GM12864 (cell line): ENCODE results near the gene SOX6.

Experiments
- DNase-seq: peaks from one replicate; pipeline ENCODE4 v3.0.0-alpha.2; 2011; ENCODE audit warnings: low read depth
- H3K4me3 ChIP-seq: 2 replicates; pipeline ENCODE4 v1.5.1; 2011; ENCODE audit warnings: mild to moderate bottlenecking, low read depth, low read length, control low read depth
- CTCF ChIP-seq: IDR thresholded peaks from 2 replicates; pipeline ENCODE4 v1.5.1; 2011; ENCODE audit warnings: low read depth, mild to moderate bottlenecking, moderate library complexity, low read length, control low read depth, inconsistent platforms; ENCODE audit errors: missing control alignments

SOX6 gene

GRCh38 chr11:16367252-16367651 lies 10.9 kb upstream of the SOX6 start:
- no peak overlapping the region for H3K4me3 ChIP-seq
- no peak for DNase-seq
- no peak for TF ChIP-seq CTCF

- no peak for TF ChIP-seq CTCF
Measured at GRCh38 chr11:16365581-16366228, 9.4 kb upstream of the SOX6 start.

GRCh38 chr11:16364254-16364653 lies 7.9 kb upstream of the SOX6 start:
- DNase-seq, result no peak
- H3K4me3 ChIP-seq, result no peak overlapping the region
- no peak for TF ChIP-seq CTCF

More at GRCh38 chr11:16365581-16366228, 9.4 kb upstream of the SOX6 start:
- H3K4me3 ChIP-seq, result no peak overlapping the region
- DNase-seq, result no peak

- TF ChIP-seq CTCF, result no peak
- no peak overlapping the region for H3K4me3 ChIP-seq
- no peak for DNase-seq
Measured at GRCh38 chr11:16363706-16364105, 7.4 kb upstream of the SOX6 start.

- no peak overlapping the region for H3K4me3 ChIP-seq
- no peak for DNase-seq
- no peak for TF ChIP-seq CTCF
Measured at GRCh38 chr11:16361108-16361865, 4.9 kb upstream of the SOX6 start.

- TF ChIP-seq CTCF, result no peak
Measured at GRCh38 chr11:16359369-16359768, 3.0 kb upstream of the SOX6 start.

GRCh38 chr11:16358726-16359125 lies 2.4 kb upstream of the SOX6 start:
- H3K4me3 ChIP-seq, result no peak overlapping the region
- no peak for TF ChIP-seq CTCF
- DNase-seq, result no peak

More at GRCh38 chr11:16359369-16359768, 3.0 kb upstream of the SOX6 start:
- no peak for DNase-seq
- H3K4me3 ChIP-seq, result no peak overlapping the region
